NB4 (cell line): ENCODE data around the gene PRDM7.

Experiments used
- POLR2A ChIP-seq: IDR thresholded peaks from 2 replicates; pipeline ENCODE4 v1.6.1; 2011; ENCODE audit warnings: mild to moderate bottlenecking; ENCODE audit not compliant: insufficient read length; ENCODE audit errors: extremely low read depth
- TF ChIP-seq, protein P1 (sequence below): IDR thresholded peaks from one replicate; pipeline ENCODE4 v1.5.1; 2012; ENCODE audit warnings: low read depth, low read length
- TF ChIP-seq, protein P2 (sequence below): IDR thresholded peaks from 2 replicates; pipeline ENCODE4 v1.6.1; 2011; ENCODE audit warnings: low read depth, low read length

DNA sequence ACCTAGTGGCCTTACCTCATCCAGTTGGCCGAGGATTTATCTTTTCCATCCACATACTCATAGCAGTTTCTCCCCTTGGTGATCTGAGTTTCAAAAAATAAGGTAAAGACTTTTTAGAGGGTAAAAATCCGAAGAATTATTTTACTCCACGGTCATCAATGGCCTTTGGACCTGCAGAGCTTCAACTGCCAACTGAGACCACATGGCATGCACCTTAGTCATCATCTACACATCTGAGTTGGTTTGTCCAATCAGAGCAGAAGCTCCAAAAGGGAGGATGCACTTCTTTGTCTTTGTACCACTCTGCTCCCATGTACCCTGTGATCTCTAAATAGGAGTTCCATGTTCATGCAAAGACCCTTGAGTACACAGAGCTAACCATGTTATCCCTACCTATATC is 15.7 kb downstream of the PRDM7 start:
- no peak for TF ChIP-seq POLR2A
- TF ChIP-seq, protein P1, sequence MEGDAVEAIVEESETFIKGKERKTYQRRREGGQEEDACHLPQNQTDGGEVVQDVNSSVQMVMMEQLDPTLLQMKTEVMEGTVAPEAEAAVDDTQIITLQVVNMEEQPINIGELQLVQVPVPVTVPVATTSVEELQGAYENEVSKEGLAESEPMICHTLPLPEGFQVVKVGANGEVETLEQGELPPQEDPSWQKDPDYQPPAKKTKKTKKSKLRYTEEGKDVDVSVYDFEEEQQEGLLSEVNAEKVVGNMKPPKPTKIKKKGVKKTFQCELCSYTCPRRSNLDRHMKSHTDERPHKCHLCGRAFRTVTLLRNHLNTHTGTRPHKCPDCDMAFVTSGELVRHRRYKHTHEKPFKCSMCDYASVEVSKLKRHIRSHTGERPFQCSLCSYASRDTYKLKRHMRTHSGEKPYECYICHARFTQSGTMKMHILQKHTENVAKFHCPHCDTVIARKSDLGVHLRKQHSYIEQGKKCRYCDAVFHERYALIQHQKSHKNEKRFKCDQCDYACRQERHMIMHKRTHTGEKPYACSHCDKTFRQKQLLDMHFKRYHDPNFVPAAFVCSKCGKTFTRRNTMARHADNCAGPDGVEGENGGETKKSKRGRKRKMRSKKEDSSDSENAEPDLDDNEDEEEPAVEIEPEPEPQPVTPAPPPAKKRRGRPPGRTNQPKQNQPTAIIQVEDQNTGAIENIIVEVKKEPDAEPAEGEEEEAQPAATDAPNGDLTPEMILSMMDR = no peak
- TF ChIP-seq, protein P2, sequence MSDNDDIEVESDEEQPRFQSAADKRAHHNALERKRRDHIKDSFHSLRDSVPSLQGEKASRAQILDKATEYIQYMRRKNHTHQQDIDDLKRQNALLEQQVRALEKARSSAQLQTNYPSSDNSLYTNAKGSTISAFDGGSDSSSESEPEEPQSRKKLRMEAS = no peak
